CMK (cell line): ENCODE results near the gene TRAPPC3.
"Not testable (repeated sequence)": the region's sequence is repeated elsewhere in the genome, so short reads cannot be mapped to it uniquely, and the experiment has no call there.

Experiments
- DNase-seq: peaks from one replicate; pipeline ENCODE4 v3.0.0-alpha.2; 2010; ENCODE audit warnings: low read depth

The TRAPPC3 gene

DNA sequence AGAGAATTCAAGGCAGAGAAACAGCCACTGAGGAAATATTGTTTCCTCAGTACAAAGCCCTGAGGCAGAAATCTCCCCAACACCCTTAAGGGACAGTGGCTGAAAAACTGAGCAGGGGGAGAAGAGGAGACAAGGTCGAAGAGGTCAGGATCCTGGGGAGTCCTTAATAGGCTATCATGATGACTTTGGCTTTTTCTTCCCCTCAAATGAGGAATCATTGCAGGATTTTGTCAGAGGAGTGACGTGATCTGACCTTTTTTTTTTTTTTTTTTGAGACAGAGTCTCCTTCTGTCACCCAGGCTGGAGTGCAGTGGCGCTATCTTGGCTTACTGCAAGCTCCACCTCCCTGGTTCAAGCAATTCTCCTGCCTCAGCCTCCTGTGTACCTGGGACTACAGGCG, 16.9 kb upstream of the TRAPPC3 start:
- no peak for DNase-seq

DNA sequence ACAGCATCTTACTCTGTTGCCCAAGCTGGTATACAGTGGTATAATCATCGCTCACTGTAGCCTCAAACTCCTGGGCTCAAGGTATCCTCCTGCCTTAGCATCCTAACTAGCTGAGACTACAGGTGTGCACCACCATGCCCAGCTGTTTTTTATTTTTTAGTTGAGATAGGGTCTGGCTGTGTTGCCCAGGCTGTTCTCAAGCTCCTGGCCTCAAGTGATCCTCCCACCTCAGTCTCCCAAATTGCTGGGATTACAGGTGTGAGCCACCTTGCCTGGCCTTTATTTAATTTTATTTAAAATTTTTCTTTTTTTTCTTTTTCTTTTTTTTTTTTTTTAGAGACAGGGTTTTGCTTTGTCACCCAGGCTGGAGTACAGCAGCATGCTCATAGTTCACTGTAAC, 15.9 kb upstream of the TRAPPC3 start:
- DNase-seq = no peak

DNA sequence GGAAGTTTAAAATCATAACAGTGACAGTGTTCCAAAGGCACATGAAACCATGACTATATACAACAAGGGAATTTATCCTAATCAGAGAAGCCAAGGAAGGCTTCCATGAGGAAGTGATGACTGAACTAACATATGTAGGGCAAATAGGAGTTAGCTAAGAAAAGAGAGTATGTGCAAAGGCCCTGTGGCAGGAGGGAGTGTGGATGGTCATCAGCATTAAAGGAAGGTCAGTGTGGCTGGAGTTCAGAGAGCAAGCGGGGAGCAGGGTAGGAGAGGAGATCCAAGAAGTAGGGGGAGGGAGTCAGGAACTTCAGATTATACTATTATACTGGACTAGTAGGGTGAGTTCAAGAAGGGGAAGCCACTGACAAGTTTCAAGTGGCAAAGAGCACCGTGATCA, 15.1 kb upstream of the TRAPPC3 start:
- DNase-seq = no peak

DNA sequence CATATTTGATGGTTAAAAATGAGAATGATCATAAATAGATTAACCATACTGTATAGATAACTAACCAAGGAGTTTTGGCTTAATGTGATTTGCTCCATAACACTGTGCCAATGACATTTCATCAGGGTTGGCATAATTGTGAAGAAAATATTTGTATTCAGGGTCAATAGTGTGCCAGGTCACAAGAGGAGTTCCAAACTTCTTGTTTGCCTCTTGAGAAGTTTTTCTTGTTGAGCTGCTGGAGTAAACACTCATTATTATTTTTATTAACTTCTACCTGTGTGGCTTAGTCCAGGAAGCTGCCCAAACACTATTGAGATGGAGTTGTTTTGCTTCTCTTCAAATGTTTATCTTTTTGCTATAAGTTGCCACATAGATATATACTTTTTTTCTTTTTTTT, 14.1 kb upstream of the TRAPPC3 start:
- no peak for DNase-seq

DNA sequence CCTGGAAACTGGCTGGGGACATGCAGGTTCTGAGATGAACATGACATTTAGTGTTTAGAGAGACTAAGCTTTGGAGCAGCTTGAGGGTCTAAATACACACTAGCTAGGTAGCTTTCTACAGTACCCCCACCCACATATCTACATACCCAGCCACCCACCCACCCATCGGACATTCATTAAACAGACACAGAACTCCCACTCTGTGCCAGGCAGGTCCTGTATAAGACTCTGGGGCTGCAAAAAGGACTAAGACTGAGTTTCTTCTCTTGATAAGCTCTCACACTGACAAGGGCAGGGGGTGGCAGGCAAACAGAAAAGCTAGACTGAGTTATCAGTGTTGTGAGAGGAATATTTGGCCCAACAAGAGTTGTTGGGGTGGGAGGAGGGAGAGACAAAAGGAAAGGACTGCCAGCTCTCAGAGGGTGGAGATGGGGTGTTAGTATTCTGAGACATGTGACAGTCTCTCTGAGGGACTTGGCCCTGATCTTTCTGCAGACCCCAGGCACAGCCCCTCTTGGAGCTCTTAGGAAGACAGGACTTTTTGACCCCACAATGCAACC, 13.5 kb upstream of the TRAPPC3 start:
- no peak for DNase-seq

DNA sequence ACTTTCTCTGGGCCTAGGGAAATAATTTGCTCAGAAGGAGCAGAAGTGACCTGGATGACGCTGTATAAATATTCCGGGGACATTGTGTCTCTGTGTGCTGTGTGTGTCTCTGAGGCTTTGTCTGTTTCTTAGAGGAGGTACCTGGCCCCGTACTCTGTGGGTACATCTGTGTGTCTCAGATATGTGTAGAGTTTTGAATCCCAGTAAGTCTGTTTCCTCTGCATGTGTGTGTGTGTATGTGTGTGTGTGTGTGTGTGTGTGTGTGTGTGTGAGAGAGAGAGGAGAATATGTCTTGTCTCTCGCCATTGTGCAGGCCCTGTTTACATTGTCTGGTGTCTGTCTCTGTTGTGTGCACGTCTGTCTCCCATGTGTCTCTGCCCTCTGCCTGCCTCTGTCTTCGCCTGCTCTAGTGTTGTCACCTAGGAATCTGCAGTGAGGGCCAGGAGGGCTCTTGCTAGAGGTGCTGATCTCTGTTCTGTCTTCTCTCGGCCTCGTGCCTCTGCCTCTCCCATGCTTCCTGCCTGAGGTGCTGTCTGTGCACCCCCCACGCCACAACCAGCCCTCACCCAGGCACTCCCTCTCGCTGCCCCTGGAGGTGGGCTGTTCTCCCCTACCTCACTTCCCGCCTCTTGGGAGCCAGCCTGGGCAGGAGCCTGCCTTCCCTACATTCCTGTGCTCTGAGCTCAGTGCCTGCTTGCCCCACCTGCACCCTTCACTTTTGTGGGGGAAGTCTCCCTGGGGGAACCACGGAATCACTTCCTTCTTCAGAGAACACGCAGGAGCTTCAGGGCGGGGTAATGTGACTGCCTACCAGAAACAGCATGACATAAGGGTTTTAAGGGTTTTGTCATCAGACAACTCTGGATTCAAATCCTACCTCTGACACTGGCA, 12.6 kb upstream of the TRAPPC3 start:
- no peak for DNase-seq

DNA sequence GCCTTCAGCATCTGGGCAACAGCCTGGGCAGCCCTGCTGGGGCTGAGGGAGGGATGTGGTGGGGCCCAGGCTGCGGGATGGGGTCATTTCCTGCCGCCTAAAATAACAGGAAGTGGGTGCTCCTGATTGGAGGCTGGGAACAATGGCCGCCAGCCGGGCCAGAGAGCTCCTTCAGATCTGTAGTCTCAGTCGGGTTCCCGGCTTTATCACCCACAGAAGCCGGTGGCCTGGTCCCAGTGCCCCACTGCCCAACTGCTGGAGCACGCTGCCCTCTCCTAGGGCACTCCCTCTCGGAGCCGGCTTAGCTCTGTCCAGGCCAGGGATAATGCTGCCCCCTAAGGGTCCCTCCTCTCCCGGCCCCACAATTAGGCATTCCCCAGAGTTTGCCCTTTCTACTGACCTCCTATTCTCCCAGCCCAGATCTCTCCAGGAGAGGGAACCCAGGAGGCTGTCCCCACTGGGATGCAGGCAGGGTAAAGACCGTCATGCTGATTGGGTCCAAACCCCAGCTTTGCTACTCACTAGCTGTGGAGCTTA, 11.7 kb upstream of the TRAPPC3 start:
- DNase-seq = no peak

DNA sequence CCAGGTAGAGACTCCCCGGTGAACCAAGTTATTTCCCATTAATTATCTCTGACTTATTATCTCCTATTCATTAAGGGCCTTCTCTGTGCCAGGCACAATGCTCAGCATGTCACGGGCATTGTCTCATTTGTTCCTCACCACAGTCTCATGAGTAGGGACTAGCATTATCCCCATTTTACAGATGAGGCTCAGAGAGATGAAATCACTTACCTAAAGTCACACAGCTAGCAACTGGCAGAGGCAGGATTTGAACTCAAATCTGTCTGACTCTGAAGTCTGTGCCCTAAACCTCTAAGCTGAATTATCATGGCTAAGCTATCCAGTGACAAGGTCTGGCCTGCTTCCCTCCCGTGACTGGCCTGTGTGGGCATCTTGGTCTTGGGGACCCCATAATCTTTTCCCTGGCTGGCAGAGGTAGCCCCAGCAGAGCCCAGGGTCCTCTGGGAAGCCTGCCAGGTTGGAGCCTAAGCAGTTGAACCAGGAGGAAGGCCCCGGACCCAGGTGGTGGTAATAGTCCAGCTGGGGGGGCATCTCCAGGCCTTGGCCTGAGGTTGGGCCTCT, 11.2 kb upstream of the TRAPPC3 start:
- DNase-seq = no peak

DNA sequence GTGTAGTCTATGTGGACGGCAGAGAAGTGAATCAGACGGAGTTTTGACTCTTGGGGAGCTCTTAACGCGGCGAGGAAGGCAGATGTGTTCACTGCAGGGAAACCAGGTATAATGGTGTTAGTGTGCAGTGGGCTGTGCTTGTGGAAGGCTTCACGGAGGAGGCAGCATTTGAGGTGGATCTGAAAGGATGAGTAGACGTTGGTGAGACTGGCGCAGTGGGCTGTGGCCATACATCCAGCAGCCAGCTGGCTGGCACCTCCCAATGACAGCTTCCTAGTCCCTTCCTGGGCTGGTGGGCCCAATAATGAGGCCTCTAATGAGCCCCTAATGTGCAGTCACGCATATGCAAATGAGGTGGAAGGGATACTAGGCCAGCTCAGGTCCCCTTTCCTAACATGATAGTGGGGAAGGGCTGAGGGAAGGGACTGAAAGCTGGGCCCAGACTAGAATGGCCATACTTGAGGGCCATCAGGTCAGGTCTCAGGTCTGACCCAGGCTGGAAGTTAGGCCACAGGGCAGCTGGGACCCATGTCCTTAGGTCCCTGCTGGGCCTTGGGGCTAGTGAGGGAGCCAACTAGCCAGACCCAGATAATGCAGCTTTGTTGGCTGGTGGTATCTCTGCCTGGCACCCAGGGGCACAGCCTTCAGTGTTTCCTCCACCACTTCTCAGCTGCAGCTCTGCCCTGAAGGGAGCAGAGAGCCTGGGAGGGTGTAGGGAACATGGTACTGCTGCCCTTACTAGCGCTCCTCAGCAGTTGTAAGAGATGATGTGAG, 10.5 kb upstream of the TRAPPC3 start:
- DNase-seq = no peak

DNA sequence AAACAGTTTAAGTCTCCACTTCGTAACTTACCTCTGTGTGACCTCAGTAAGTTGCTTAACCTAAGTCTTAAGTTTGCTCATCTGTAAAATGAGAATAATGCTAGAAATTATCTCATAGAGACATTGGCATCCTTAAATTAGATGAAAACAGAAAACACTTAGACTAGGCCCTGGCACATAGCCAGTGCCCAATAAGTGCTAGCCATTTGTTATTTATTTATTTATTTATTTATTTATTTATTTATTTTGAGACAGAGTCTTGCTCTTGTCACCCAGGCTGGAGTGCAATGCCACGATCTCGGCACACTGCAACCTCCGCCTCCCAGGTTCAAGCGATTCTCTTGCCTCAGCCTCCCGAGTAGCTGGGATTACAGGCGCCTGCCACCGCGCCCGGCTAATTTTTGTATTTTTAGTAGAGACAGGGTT, 9.6 kb upstream of the TRAPPC3 start:
- DNase-seq = not testable (repeated sequence)

DNA sequence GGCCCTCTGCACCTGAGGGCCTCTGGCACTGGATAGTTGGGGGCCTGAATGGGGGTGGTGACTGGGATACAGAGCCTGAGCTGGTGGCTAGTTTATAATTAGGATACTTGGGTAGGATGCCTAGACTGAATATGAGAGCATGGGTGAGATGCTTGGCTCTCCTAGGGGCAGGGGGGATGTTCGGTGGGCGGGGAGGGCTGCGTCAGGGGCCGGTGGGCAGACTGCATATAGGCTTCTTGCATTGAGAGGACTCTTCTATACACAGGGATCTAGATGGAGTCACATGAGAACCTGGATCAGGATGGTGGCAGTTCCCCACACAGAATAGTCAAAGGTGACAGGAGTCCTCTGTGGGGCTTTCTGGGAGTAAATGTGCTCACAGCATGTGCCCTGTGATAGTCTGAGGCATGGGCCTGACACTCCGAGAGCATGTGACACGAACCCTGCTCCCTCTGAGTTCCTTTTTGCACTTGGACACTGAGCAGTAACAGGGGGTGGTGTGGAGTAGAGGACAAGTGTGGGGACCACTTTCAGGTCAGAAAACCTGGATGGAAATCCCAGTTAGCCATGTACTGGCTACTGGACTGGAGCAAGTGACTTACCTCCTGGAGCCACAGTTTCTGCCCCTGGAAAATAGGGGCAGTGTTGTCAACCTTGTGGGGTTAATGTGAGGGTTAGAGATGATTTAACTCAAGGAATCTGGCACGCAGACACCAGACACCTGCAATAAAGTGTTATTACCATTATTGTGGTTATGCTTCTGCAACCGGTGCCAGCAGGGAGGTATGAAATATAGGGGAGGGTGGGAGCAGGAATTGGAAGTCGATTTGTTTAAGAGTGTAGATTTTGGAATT, 8.9 kb upstream of the TRAPPC3 start:
- DNase-seq = no peak

DNA sequence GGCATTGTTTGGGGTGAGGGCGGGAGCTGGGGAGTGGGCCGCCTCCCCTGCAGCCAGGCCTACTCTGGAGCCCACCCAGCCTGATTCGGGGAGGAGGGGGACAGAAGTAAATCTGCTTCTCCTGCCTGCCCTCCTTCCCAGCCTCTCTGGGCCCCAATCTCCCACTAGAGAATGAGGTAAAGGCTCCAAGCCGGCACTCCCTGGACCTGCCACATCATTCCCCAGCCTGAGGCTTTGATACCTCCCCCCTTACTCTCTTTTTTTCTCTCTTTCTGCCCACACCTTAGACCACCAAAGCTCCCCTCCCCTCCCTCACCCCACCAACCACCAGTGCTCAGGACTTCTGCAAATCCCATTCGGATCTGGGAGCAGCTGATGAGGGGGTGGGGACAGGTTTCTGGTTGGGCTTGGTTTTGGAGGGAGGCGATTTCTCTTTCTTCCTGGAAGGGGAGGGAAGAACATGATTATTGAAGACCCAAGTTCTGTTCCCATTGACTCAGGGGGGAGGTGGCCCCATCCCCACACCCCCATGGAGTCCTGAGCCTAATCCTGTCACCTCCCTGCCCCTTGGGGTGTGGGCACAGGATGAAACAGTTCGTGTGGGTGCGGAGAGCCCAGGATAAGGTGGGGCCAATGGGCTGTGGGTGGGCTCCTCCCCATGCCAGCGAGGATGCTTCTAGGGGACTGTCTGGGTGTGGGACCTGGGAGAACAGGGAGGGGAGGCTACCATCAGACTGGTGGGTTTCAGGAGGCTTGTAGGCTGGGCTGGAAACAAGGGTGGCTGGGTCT, 8.0 kb upstream of the TRAPPC3 start:
- no peak for DNase-seq

DNA sequence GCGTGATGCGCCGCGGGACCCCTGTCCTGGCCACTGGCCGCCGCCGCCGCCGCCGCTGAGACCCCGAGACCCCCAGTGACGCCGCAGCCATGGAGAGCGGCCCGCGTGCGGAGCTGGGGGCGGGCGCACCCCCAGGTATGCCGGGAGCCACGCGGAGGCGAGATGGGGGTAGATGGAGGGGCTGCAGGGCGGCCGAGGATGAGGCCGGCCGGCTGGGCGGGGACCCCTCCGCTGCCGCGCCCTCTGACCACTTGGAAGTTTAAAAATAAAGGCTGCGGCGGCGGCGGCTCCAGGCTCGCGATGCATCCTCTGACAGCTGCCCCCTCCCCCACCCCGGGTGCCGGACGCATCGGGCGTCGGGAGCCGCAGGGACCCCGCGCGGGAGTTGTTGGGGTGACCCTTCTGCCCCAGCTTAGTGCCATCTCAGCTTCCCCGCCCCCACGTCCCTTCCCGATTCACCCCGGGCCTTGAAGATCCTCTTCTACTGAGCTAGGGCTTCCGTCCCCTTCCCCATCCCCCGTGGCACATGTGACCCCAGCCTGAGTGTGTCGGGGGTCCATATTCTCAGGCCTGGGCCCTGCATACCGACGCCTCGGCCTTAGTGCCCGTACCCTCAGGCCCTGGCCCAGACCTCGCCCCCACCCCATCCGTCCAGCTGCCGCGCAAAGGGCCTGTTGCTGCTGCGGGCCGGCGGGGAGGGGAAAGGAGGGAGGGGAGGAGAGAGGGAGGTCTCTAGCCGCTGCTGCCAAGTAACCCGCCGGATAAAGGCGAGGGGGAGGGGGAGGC, 7.2 kb upstream of the TRAPPC3 start:
- DNase-seq = no peak

DNA sequence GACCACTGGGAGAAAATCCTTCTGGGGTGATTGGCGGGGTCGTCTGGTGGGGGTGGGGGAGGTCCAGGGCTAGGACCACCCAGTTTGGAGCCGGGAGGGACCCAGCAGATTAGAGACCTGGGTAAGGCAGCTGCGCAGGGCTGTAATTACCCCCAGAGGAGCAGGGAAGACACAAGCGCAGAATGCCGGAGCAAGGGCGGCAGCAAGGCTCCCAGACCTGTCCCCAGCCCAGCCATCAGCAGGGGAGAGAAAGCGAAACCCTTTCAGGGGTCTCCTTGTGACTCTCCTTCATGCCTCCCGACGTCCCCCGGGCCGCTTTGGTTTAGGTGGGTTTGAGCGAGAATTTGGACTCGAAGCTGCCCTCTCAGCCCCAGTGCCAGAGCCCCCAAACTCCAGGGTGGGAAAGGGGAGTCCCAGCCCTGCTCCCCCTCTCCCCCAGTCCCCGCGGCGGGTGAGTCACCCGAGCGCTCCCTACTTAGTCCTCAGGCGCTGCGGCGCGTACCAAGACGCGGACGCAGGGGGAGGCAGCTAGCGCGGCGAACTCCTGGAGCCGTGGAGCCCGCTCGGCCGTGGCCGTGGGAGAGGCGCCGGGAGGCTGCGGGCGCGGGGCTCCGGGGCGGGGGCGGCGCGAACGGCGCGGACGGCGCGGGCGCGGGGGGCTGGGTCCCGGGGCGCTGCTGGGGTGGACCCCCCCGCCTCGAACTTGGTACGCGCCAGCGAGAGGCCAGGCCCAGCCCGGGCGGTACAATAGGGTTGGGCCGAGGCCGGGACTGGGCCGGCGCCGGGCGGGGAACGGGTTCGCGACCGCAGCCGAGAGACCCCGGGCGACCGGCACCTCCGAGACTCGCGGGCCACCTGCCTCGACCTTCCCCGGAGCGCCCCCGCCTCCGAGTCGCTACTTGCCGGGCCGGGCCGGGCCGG, 6.4 kb upstream of the TRAPPC3 start, which contains the start of gene MAP7D1:
MAP7D1 (plus strand) TSS at position 753 of the 921 bp plus-strand sequence. CDS start 258 bp downstream, outside the sequence.
- no peak for DNase-seq

DNA sequence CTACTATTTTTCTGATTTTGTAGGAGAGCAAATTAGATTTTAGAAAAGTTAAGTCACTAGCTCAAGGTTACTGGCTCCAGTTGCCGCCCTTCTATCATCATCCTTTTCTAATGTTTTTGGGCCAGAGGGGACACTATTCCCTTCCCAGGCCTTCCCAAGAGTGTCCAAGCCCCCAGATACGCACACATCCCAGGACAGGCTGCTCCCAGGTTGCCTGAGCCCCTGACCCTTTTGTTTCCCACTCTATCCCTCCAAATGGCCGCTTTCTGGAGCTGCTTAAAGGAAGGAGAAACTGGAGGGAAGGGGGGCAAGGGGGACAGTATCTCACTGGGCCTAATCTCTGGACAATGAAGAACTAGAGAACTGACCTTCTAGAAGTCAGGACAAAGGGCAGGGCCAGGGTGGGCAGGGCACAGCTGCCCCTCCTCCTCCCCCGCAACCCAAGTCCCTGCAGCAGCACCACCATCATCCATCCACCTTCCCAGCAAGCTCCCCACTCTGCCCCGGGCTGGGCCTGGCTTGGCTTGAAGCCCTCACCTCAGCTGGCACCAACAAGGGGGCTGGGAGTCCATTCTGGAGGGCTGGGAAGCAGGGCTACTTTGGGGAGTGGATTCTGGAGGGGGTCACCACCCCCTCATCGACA, 5.6 kb upstream of the TRAPPC3 start:
- DNase-seq = no peak

DNA sequence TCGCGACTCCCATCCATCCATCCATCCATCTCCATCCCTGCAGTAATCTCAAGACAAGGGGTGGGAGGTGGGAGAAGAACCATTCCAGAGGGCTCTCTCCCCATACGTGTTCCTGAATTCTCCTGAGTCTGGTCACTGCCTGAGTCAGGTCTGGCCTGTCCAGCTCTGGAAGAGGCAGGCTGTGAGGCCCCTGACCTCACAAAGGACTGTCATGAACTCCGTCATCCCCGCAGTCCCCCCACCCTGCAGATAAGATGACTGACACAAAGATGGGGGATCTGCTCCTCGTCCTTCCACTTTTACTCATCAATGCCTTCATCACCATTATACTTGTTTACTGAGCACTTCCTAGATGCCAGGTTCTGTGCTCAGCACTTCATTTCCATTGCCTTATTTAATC, 5.0 kb upstream of the TRAPPC3 start:
- no peak for DNase-seq

DNA sequence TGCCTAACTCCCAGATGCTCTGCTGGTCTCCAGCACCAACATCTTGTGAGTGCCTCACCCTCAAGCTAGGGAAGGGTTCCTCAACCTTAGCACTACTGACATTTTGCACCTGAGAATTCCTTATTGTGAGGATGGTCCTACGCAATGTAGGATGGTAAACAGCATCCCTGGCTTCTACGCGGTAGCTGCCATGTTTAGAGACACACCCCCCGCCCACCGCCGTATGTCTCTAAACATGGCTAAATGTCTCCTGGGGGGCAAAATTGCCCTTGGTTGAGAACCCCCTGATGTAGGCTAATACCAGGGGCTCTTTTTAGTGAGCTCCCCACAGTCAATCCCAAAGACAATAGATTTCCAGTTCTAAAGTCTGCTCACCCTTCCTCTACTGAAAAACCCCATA, 4.2 kb upstream of the TRAPPC3 start:
- no peak for DNase-seq

DNA sequence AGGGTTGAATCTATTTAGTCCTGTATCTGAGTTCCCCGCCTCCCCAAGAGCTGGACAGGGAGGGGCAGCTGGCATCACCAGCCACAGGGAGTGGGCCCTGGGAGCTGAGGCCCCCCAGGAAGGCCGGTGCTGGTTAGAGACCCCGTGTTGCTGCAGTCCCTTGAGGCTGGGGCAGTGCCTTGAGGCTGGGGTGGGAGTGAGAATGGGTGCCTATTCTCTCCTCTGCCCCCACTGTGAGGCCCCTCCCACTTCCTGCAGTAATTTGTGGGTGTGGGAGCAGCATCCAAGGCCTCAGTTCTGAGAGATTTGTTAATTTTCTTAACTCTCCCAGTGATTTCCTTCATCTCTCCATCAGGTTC, 2.5 kb upstream of the TRAPPC3 start:
- no peak for DNase-seq
